OCI-LY3 (cell line): Measurements from ENCODE around the gene ST6GAL2.

Experiments
- H2AFZ ChIP-seq: fragments of 200-600, 300-600 bp; shearing (Covaris generic); 2 replicates; pipeline ENCODE4 v1.6.0; 2014; ENCODE audit warnings: antibody characterized with exemption, low read depth, low read length
- H3K27ac ChIP-seq: fragments of 200-600, 300-600 bp; sonication (generic); 2 replicates; pipeline ENCODE4 v1.5.1; 2014; ENCODE audit warnings: mild to moderate bottlenecking, low read length, moderate library complexity, mixed read lengths
- H3K27me3 ChIP-seq: fragments of 200-600, 300-600 bp; sonication (generic); 2 replicates; pipeline ENCODE4 v1.6.1; 2014; ENCODE audit warnings: low read depth, low read length, mixed read lengths
- H3K36me3 ChIP-seq: fragments of 200-600, 300-600 bp; sonication (generic); replicated peaks from 2 replicates; pipeline ENCODE3; 2014; ENCODE audit warnings: low read depth, low read length, mixed read lengths
- H3K4me1 ChIP-seq: fragments of 300-600, 200-600 bp; sonication (generic); 2 replicates; pipeline ENCODE4 v1.6.1; 2014; ENCODE audit warnings: low read length, mixed read lengths
- H3K4me2 ChIP-seq: fragments of 200-600, 300-600 bp; sonication (generic); 2 replicates; pipeline ENCODE4 v1.6.1; 2014; ENCODE audit warnings: low read length, mixed read lengths
- H3K4me3 ChIP-seq: fragments of 300-600, 200-600 bp; sonication (generic); 2 replicates; pipeline ENCODE4 v1.5.1; 2014; ENCODE audit warnings: antibody characterized with exemption, mild to moderate bottlenecking, low read length, moderate library complexity
- H3K79me2 ChIP-seq: fragments of 300-600, 200-600 bp; shearing (Covaris generic); 2 replicates; pipeline ENCODE4 v1.6.1; 2014; ENCODE audit warnings: mild to moderate bottlenecking, low read length, mixed read lengths
- H3K9ac ChIP-seq: fragments of 300-600, 200-600 bp; shearing (Covaris generic); 2 replicates; pipeline ENCODE4 v1.6.0; 2014; ENCODE audit warnings: mild to moderate bottlenecking, low read length, moderate library complexity
- H3K9me3 ChIP-seq: fragments of 200-600, 300-600 bp; shearing (Covaris generic); 2 replicates; pipeline ENCODE4 v1.6.1; 2014; ENCODE audit warnings: low read length, mixed read lengths; ENCODE audit not compliant: insufficient read depth
- H4K20me1 ChIP-seq: fragments of 200-600, 300-600 bp; sonication (generic); 2 replicates; pipeline ENCODE4 v1.6.1; 2016; ENCODE audit warnings: low read length, mixed read lengths; ENCODE audit not compliant: insufficient read depth
- EZH2phosphoT487 ChIP-seq: fragments of 200-600 bp; shearing (Covaris generic); IDR thresholded peaks from 2 replicates; pipeline ENCODE4 v1.6.1; 2018; ENCODE audit warnings: antibody characterized with exemption, mixed run types, low read depth
- TF ChIP-seq, protein P1 (sequence below): fragments of 200-600, 300-600 bp; sonication (generic); IDR thresholded peaks from 2 replicates; pipeline ENCODE4 v1.5.1; 2014; ENCODE audit warnings: antibody characterized with exemption, low read length, low read depth

Gene ST6GAL2, protein sequence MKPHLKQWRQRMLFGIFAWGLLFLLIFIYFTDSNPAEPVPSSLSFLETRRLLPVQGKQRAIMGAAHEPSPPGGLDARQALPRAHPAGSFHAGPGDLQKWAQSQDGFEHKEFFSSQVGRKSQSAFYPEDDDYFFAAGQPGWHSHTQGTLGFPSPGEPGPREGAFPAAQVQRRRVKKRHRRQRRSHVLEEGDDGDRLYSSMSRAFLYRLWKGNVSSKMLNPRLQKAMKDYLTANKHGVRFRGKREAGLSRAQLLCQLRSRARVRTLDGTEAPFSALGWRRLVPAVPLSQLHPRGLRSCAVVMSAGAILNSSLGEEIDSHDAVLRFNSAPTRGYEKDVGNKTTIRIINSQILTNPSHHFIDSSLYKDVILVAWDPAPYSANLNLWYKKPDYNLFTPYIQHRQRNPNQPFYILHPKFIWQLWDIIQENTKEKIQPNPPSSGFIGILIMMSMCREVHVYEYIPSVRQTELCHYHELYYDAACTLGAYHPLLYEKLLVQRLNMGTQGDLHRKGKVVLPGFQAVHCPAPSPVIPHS

DNA sequence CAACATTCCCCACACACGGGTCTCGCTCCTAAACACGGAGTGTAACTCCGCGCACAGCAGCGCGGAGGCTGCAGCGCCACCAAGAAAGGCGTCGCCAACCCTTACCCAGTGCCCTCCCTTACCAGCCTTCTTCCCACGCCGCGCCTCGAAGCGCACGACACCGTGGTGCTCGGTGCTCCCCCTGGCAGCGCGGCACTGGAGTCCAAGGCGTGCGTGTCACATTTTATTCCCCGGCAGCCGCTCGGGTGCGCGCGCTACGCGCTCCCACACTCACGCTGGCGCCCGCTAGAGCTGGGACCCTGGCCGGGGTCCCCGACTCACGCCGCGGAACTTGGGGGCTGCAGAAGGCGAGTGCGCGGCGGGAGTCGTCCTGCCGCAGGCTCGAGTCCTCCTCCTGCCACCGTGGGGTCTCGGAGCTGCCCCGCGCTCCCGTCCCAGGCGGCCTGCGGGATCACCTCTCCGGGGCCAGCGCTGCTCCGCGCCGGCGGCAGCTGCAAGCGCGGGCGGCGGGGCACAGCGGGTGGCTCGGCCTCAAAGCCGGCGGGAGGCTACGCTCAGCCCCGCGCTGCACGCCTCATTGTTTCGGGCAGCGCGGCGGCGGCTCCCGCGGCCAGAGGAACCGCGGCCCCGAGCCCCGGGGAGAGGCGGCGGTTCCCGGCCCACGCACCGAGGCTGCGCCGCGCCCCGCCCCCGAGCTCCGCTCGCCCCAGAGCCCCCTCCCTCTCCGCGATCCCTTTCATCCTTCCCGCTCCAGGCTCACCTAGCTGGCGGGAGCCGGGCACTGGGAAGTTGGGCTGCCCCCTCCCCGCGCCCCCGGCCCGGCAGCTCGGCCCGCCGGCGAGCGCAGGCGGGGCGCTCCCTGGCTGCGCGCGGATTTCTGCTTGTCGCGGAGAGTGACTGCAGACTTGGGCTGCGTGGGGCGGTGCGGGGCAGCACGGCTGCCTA lies at the start of gene ST6GAL2:
Gene ST6GAL2 (minus strand): TSS at position 197 of the 945 bp plus-strand sequence. CDS start 42,190 bp downstream, outside the sequence.
- Histone ChIP-seq H3K4me3 (no peak within 1 kb of the TSS), H2AFZ (no peak within 1 kb of the TSS), H3K79me2 (no peaks in the 10 kb centered on the region), H3K4me2 (no peak within 1 kb of the TSS), H4K20me1 (no peaks in the 10 kb centered on the region), H3K9ac (no peak within 1 kb of the TSS), H3K27me3 (no peaks in the 10 kb centered on the region), H3K36me3 (no peaks in the 10 kb centered on the region), H3K4me1 (no peaks in the 10 kb centered on the region), H3K9me3 (no peaks in the 10 kb centered on the region), H3K27ac (no peak within 1 kb of the TSS)
- TF ChIP-seq EZH2phosphoT487, result no peak
- TF ChIP-seq, protein P1, sequence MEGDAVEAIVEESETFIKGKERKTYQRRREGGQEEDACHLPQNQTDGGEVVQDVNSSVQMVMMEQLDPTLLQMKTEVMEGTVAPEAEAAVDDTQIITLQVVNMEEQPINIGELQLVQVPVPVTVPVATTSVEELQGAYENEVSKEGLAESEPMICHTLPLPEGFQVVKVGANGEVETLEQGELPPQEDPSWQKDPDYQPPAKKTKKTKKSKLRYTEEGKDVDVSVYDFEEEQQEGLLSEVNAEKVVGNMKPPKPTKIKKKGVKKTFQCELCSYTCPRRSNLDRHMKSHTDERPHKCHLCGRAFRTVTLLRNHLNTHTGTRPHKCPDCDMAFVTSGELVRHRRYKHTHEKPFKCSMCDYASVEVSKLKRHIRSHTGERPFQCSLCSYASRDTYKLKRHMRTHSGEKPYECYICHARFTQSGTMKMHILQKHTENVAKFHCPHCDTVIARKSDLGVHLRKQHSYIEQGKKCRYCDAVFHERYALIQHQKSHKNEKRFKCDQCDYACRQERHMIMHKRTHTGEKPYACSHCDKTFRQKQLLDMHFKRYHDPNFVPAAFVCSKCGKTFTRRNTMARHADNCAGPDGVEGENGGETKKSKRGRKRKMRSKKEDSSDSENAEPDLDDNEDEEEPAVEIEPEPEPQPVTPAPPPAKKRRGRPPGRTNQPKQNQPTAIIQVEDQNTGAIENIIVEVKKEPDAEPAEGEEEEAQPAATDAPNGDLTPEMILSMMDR, result no peak

DNA sequence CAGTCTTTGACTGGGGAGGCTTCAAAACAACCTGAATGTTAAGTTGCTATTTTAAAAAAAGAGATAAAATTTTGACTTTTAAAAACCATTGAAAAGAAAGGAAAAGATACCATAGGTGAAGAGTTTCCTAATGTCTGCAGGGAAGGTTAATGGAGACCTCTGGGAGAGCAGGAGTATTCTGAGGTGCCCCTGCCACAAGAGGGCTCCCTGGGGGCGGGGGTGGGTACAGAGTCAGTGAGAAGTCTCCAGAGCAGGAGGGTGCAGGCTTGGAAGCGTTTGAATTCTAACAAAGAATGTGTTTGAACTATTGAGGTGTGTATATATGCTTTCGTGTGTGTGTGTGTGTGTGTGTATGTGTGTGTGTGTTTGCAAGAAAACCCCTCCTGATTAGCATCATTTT lies 46.7 kb upstream of the ST6GAL2 start:
- no peak overlapping the region for H3K4me3 ChIP-seq
- H3K27ac ChIP-seq, result no peak overlapping the region
- no peak overlapping the region for H2AFZ ChIP-seq
- no peaks in the 10 kb centered on the region for H3K9me3 ChIP-seq
- no peaks in the 10 kb centered on the region for H3K27me3 ChIP-seq
- TF ChIP-seq, protein P1, result no peak; the same call in 1 of the 2 replicates
- no peak for TF ChIP-seq EZH2phosphoT487
- H4K20me1 ChIP-seq, result no peaks in the 10 kb centered on the region
- H3K4me1 ChIP-seq, result no peaks in the 10 kb centered on the region
- no peaks in the 10 kb centered on the region for H3K36me3 ChIP-seq
- H3K4me2 ChIP-seq, result no peak overlapping the region
- no peak overlapping the region for H3K9ac ChIP-seq
- H3K79me2 ChIP-seq, result no peaks in the 10 kb centered on the region

DNA sequence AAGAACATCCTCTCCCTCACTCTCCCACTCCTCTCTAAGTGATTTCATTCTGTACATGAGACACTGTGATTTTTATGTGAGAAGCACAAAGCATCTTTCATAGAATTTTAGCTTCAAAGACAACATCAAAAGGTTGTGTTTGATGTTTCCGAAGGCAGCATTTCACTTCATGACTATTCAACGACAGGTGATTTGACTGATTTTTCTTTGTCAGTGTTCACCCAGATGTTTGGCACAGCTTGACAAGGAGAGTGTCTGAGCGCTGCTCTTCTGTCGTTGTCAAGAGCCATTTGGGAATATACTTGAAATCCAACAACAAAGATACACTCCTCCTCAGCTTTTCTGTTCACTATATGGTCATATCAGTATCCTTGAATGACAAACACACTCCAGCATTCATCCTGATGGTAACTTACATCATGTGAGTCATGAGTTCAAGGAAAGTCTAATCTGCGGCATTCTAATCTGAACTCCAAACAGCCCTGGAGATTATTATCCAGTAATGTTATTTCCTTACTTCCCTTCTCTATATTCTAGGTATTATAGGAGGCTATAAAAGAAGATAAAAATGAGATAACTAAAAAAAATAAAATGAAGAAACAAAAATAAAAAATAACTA lies 45.9 kb upstream of the ST6GAL2 start:
- H2AFZ ChIP-seq, result no peak overlapping the region
- no peak overlapping the region for H3K9ac ChIP-seq
- no peaks in the 10 kb centered on the region for H3K36me3 ChIP-seq
- H3K4me1 ChIP-seq, result no peaks in the 10 kb centered on the region
- H3K27me3 ChIP-seq, result no peaks in the 10 kb centered on the region
- no peaks in the 10 kb centered on the region for H3K9me3 ChIP-seq
- TF ChIP-seq, protein P1, result no peak
- TF ChIP-seq EZH2phosphoT487, result no peak
- no peak overlapping the region for H3K4me2 ChIP-seq
- no peaks in the 10 kb centered on the region for H3K79me2 ChIP-seq
- no peaks in the 10 kb centered on the region for H4K20me1 ChIP-seq
- no peak overlapping the region for H3K27ac ChIP-seq
- no peak overlapping the region for H3K4me3 ChIP-seq
